Measurements from ENCODE around the gene CCNYL1.

The CCNYL1 gene

GRCh38 chr2:207802650-207803049 is 91.2 kb downstream of the CCNYL1 start:
- DNase-seq = no peak

All from DMS79 treated with DMSO at 0.1 percent for 48 hours (cell line).